Measurements from ENCODE around the gene APOD. TPM values are rescaled to one million over a fixed set of nuclear protein-coding genes. Genes with fewer than 3 reads are reported as not detected.

The APOD gene
- total RNA-seq, 1 donor from 2014 or later = 236 TPM

- no peaks in the 10 kb centered on the region for H3K36me3 ChIP-seq
- intact Hi-C loops (cut with DNase I) = no loop called here
- H3K4me1 ChIP-seq = no peaks in the 10 kb centered on the region
- no peaks in the 10 kb centered on the region for H3K9me3 ChIP-seq
- no peak for TF ChIP-seq CTCF (IDR thresholded peaks at IDR 0.05)
- peak in 1 of 2 donors; percentile 50 for DNase-seq (ENCODE audit: low spot score in 2 of 2)
- H3K4me3 ChIP-seq = no peak overlapping the region
- no peak overlapping the region for H3K27ac ChIP-seq
- no peaks in the 10 kb centered on the region for H3K27me3 ChIP-seq
Observed at GRCh38 chr3:195597848-195598247, 14.1 kb upstream of the APOD start.

GRCh38 chr3:195597229-195597628 is 13.5 kb upstream of the APOD start:
- intact Hi-C loops (cut with DNase I) = no loop called here
- H3K36me3 ChIP-seq = no peaks in the 10 kb centered on the region
- H3K27ac ChIP-seq = no peak overlapping the region
- H3K4me1 ChIP-seq = no peaks in the 10 kb centered on the region
- H3K9me3 ChIP-seq = no peaks in the 10 kb centered on the region
- H3K27me3 ChIP-seq = no peaks in the 10 kb centered on the region
- TF ChIP-seq CTCF (IDR thresholded peaks at IDR 0.05) = no peak
- no peak for DNase-seq (ENCODE audit: low spot score in 2 of 2)
- no peak overlapping the region for H3K4me3 ChIP-seq

- no peak overlapping the region for H3K4me3 ChIP-seq
- no peaks in the 10 kb centered on the region for H3K9me3 ChIP-seq
- no peaks in the 10 kb centered on the region for H3K4me1 ChIP-seq
- H3K36me3 ChIP-seq = no peaks in the 10 kb centered on the region
- no peaks in the 10 kb centered on the region for H3K27me3 ChIP-seq
- DNase-seq (ENCODE audit: low spot score in 2 of 2) = peak in 1 of 2 donors; percentile 8
- no peak for TF ChIP-seq CTCF (IDR thresholded peaks at IDR 0.05)
- intact Hi-C loops (cut with DNase I) = no loop called here
- H3K27ac ChIP-seq = no peak overlapping the region
Observed at GRCh38 chr3:195596765-195597171, 13.0 kb upstream of the APOD start.

GRCh38 chr3:195595785-195596531 is 12.2 kb upstream of the APOD start:
- Histone ChIP-seq H3K4me3 (no peak overlapping the region), H3K36me3 (no peaks in the 10 kb centered on the region), H3K27me3 (no peaks in the 10 kb centered on the region), H3K9me3 (no peaks in the 10 kb centered on the region), H3K4me1 (no peaks in the 10 kb centered on the region), H3K27ac (no peak overlapping the region)
- TF ChIP-seq CTCF (IDR thresholded peaks at IDR 0.05) = no peak
- DNase-seq (ENCODE audit: low spot score in 2 of 2) = peak in 1 of 2 donors; percentile 41
- intact Hi-C loops (cut with DNase I) = no loop called here

GRCh38 chr3:195591852-195592251 is 8.1 kb upstream of the APOD start:
- Histone ChIP-seq H3K9me3 (no peaks in the 10 kb centered on the region), H3K27ac (no peak overlapping the region), H3K4me1 (no peaks in the 10 kb centered on the region), H3K27me3 (no peaks in the 10 kb centered on the region), H3K36me3 (no peaks in the 10 kb centered on the region), H3K4me3 (no peak overlapping the region)
- peak in 1 of 2 donors; percentile 63 for DNase-seq (ENCODE audit: low spot score in 2 of 2)
- no peak for TF ChIP-seq CTCF (IDR thresholded peaks at IDR 0.05)
- intact Hi-C loops (cut with DNase I) = no loop called here

Data from ascending aorta (tissue), 2 donors.